GM18870 (cell line): Measurements from ENCODE around the gene ARHGDIA.

Source experiments
- ATAC-seq: cut with Tn5 transposase; IDR thresholded peaks from one replicate; pipeline ENCODE4 v1.9.1; 2021; ENCODE audit warnings: moderate library complexity; ENCODE audit not compliant: unreplicated experiment

ARHGDIA gene

DNA sequence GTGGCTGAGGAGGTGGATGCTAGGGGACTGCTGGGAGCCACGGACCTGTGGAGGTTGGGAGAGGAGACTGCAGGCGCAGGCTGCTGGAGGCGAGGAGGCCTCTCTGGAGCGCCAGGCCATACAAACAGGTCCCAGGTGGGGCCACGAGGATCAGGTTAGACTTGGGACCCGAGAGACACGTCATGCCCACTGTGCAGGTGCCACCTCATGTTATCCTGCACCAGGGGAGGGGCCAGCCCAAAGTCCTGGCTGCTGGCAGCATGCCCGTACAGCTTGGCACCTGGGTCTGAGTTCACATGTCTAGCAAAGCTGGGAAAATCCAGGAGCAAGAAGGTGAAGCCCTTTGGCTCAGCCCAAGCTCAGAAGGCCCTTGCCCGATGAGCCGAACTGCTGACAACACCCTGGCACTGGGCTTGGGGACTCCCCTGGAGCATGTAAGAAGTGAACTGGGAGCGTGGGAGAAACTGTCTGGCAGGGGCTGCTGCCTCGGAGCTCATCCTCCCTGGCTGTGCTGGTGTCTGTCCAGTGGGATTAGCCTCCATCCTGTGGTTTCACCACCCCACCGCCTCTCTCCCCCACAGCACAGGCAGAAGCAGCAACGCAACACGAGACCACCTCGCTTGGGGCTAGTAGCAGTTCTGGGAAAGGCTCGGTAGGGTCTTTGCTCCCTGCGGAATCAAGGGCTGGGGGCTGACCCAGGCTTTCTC lies 5.3 kb downstream of the ARHGDIA start:
- no peak for ATAC-seq

DNA sequence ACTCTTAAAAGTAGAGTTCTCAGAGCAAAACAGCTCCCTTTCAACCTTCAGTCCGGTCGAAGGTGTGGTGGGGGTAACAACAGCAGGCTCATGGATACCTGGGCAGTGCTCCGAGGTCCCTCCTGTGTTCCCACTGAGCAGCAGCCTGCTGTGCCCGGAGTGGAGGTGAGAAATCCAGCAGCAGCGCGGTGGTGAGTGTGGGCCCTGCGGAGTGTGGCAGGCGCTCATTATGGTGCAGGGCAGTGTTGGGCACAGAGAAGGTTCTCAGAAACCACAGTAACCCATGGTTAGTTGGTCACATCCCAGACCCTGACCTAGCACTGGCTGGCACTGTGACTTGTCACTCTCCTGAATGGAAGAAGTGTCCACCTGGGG lies 5.8 kb downstream of the ARHGDIA start:
- no peak for ATAC-seq

GRCh38 chr17:81863833-81864768 lies 7.0 kb downstream of the ARHGDIA start:
- ATAC-seq, result no peak

- ATAC-seq, result no peak
These were observed 7.9 kb downstream of the ARHGDIA start for GRCh38 chr17:81863123-81863675.

- ATAC-seq, result peak; percentile 91
These were observed 10.2 kb downstream of the ARHGDIA start for GRCh38 chr17:81860756-81861568.

- ATAC-seq, result no peak
These were observed 11.0 kb downstream of the ARHGDIA start, which contains the start of gene P4HB for GRCh38 chr17:81859906-81860755. Gene P4HB (minus strand): TSS chr17:81860535. CDS start chr17:81860471, 64 bp downstream.

DNA sequence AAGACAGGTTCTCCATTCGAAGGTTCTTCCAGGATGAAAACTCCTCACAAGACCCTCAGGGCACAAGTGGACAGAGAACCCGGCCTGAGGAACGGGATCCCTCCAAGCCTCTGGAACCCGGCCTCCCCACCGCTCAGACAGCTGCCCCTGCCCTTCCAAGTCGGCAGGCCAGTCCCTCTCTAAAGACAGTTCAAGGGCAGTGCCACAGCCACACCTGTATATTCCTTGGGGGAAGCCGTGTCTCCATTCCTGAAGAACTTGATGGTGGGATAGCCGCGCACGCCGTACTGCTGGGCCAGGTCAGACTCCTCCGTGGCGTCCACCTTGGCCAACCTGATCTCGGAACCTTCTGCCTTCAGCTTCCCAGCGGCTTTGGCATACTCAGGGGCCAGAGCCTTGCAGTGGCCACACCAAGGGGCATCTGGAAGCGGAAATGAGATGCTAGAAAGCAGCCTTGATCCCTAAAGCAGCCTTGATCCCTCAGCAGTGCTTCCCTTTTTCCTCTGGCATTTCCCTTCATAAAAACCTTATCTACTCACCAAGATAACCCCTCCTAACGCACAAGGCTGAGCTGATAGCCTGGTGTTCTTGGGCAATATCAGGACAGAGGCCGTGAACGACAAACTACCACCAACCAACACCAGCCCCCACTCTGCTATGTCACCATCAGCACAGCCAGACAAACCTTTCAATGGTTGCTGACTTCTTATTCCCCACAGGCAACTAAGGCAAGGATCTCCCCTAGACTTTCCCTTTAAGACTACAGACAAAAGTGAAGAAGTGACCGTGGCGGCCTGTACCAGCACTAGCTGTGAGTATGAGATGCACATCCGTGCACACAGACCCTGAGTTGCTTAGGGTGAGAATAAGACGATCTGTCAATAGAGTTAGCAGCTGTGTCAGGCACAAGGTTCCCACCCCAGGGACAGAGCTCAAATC lies 11.9 kb downstream of the ARHGDIA start:
- ATAC-seq, result no peak

DNA sequence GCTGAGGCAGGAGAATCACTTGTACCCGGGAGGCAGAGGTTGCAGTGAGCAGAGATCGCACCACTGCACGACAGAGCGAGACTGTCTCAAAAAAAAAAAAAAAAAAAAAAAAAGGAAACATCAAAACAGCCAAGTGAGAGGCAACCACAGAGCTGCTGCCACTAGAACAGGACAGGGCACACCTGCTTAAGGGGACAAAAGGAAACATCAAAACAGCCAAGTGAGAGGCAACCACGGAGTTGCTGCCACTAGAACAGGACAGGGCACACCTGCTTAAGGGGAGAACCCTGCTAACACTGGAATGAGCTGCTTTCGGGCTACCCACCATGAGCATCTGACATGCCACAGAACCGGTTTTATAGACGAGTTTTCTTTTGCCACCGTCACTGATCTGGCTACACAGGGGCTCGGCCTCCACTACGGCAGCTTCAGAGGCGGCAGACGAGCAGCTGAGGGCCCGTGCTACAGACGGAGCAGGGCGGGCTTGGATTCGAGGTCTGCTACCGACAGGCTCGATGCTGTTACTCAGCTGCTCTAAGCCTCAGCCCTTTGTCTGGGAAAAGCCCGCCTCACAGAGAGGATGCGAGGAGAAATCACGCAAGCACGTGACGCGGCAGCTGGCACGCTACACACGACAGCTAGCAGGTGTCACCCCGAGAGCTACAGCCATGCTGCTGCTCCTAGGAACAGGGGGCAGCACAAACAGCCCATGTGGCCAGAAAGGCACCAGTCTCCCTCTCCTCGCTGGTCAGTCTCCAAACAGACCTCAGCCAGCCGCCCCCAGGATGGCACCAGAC lies 12.8 kb downstream of the ARHGDIA start:
- no peak for ATAC-seq

GRCh38 chr17:81854974-81855774 lies 16.0 kb downstream of the ARHGDIA start:
- no peak for ATAC-seq

GRCh38 chr17:81852237-81852636 lies 18.9 kb downstream of the ARHGDIA start:
- ATAC-seq, result no peak

GRCh38 chr17:81851423-81851822 lies 19.7 kb downstream of the ARHGDIA start:
- ATAC-seq, result no peak

DNA sequence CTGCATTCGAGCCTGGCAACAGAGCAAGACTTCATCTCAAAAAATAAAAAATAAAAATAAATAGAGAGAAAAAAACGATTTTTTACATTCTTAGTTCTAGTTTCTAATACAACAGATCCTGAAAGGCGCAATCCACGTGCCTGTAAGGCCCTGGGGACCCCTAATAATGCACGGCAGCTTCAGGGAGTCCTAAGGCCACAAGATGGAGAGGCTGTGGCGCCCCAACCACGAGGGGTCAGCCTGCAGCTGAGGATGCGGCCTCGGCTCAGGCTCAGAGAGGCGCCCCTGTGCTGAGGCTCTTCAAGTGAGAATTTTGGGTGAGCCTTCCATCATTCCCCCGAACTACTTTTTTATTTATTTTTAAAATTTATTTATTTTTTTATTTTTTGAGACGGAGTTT lies 21.7 kb downstream of the ARHGDIA start:
- no peak for ATAC-seq

GRCh38 chr17:81846743-81847689 lies 24.1 kb downstream of the ARHGDIA start:
- no peak for ATAC-seq

GRCh38 chr17:81845881-81846742 lies 25.0 kb downstream of the ARHGDIA start:
- no peak for ATAC-seq

- ATAC-seq, result no peak
These were observed 25.8 kb downstream of the ARHGDIA start for GRCh38 chr17:81845361-81845760.
